Measurements from ENCODE around the gene TUBB3.

Gene TUBB3

GRCh38 chr16:89902980-89903379 is 20.2 kb upstream of the TUBB3 start:
- peaks cover 48 to 51% of the 10 kb centered on the region in 2 donors for H3K36me3 ChIP-seq (ENCODE audit: control insufficient read depth in 2 of 2, insufficient read depth in 2 of 2, low read length in 2 of 2)

GRCh38 chr16:89903908-89904515 is 19.1 kb upstream of the TUBB3 start:
- no peak overlapping the region for H3K4me3 ChIP-seq (ENCODE audit: low read length in 2 of 2)
- no peak overlapping the region for H3K9ac ChIP-seq (ENCODE audit: low read length in 2 of 2)
- H3K9me3 ChIP-seq (ENCODE audit: control insufficient read depth in 2 of 2, low read length in 2 of 2) = no peaks in the 10 kb centered on the region
- H3K4me1 ChIP-seq (ENCODE audit: control insufficient read depth, insufficient read depth, low read length) = no peaks in the 10 kb centered on the region
- no peaks in the 10 kb centered on the region for H3K27me3 ChIP-seq (ENCODE audit: control insufficient read depth in 1 of 2, insufficient read depth in 2 of 2, low read length in 2 of 2)
- peaks cover 40 to 44% of the 10 kb centered on the region in 2 donors for H3K36me3 ChIP-seq (ENCODE audit: control insufficient read depth in 2 of 2, insufficient read depth in 2 of 2, low read length in 2 of 2)
- H3K27ac ChIP-seq (ENCODE audit: low read length) = no peak overlapping the region

More at GRCh38 chr16:89902980-89903379, 20.2 kb upstream of the TUBB3 start:
- H3K4me1 ChIP-seq (ENCODE audit: control insufficient read depth, insufficient read depth, low read length) = no peaks in the 10 kb centered on the region
- H3K27me3 ChIP-seq (ENCODE audit: control insufficient read depth in 1 of 2, insufficient read depth in 2 of 2, low read length in 2 of 2) = no peaks in the 10 kb centered on the region
- no peak overlapping the region for H3K27ac ChIP-seq (ENCODE audit: low read length)
- H3K9me3 ChIP-seq (ENCODE audit: control insufficient read depth in 2 of 2, low read length in 2 of 2) = no peaks in the 10 kb centered on the region
- H3K4me3 ChIP-seq (ENCODE audit: low read length in 2 of 2) = no peak overlapping the region
- no peak overlapping the region for H3K9ac ChIP-seq (ENCODE audit: low read length in 2 of 2)

- Histone ChIP-seq H3K27me3 (ENCODE audit: control insufficient read depth in 1 of 2, insufficient read depth in 2 of 2, low read length in 2 of 2) (no peaks in the 10 kb centered on the region), H3K4me3 (ENCODE audit: low read length in 2 of 2) (no peak overlapping the region), H3K27ac (ENCODE audit: low read length) (no peak overlapping the region), H3K4me1 (ENCODE audit: control insufficient read depth, insufficient read depth, low read length) (peaks cover under 1% of the 10 kb centered on the region), H3K36me3 (ENCODE audit: control insufficient read depth in 2 of 2, insufficient read depth in 2 of 2, low read length in 2 of 2) (peaks cover 38% of the 10 kb centered on the region in 2 donors), H3K9ac (ENCODE audit: low read length in 2 of 2) (no peak overlapping the region), H3K9me3 (ENCODE audit: control insufficient read depth in 2 of 2, low read length in 2 of 2) (no peaks in the 10 kb centered on the region)
Measured at GRCh38 chr16:89904606-89905510, 18.3 kb upstream of the TUBB3 start.

- Histone ChIP-seq H3K36me3 (ENCODE audit: control insufficient read depth in 2 of 2, insufficient read depth in 2 of 2, low read length in 2 of 2) (peaks cover 31 to 35% of the 10 kb centered on the region in 2 donors), H3K4me3 (ENCODE audit: low read length in 2 of 2) (no peak overlapping the region), H3K27ac (ENCODE audit: low read length) (no peak overlapping the region), H3K4me1 (ENCODE audit: control insufficient read depth, insufficient read depth, low read length) (peaks cover 2% of the 10 kb centered on the region), H3K9ac (ENCODE audit: low read length in 2 of 2) (no peak overlapping the region), H3K27me3 (ENCODE audit: control insufficient read depth in 1 of 2, insufficient read depth in 2 of 2, low read length in 2 of 2) (no peaks in the 10 kb centered on the region), H3K9me3 (ENCODE audit: control insufficient read depth in 2 of 2, low read length in 2 of 2) (no peaks in the 10 kb centered on the region)
Measured at GRCh38 chr16:89905511-89906139, 17.5 kb upstream of the TUBB3 start.

- no peak overlapping the region for H3K9ac ChIP-seq (ENCODE audit: low read length in 2 of 2)
- H3K27ac ChIP-seq (ENCODE audit: low read length) = no peak overlapping the region
- no peaks in the 10 kb centered on the region for H3K9me3 ChIP-seq (ENCODE audit: control insufficient read depth in 2 of 2, low read length in 2 of 2)
- no peak overlapping the region for H3K4me3 ChIP-seq (ENCODE audit: low read length in 2 of 2)
- peaks cover 2% of the 10 kb centered on the region for H3K4me1 ChIP-seq (ENCODE audit: control insufficient read depth, insufficient read depth, low read length)
- H3K36me3 ChIP-seq (ENCODE audit: control insufficient read depth in 2 of 2, insufficient read depth in 2 of 2, low read length in 2 of 2) = peaks cover 32 to 35% of the 10 kb centered on the region in 2 donors
- H3K27me3 ChIP-seq (ENCODE audit: control insufficient read depth in 1 of 2, insufficient read depth in 2 of 2, low read length in 2 of 2) = no peaks in the 10 kb centered on the region
Measured at GRCh38 chr16:89906140-89907025, 16.8 kb upstream of the TUBB3 start.

- Histone ChIP-seq H3K36me3 (ENCODE audit: control insufficient read depth in 2 of 2, insufficient read depth in 2 of 2, low read length in 2 of 2) (peaks cover 32 to 36% of the 10 kb centered on the region in 2 donors), H3K9ac (ENCODE audit: low read length in 2 of 2) (no peak overlapping the region), H3K4me3 (ENCODE audit: low read length in 2 of 2) (no peak overlapping the region), H3K27me3 (ENCODE audit: control insufficient read depth in 1 of 2, insufficient read depth in 2 of 2, low read length in 2 of 2) (no peaks in the 10 kb centered on the region), H3K9me3 (ENCODE audit: control insufficient read depth in 2 of 2, low read length in 2 of 2) (no peaks in the 10 kb centered on the region), H3K27ac (ENCODE audit: low read length) (no peak overlapping the region), H3K4me1 (ENCODE audit: control insufficient read depth, insufficient read depth, low read length) (peaks cover 2% of the 10 kb centered on the region)
Measured at GRCh38 chr16:89907055-89907814, 15.9 kb upstream of the TUBB3 start.

GRCh38 chr16:89908236-89908635 is 14.9 kb upstream of the TUBB3 start:
- peaks cover 32 to 34% of the 10 kb centered on the region in 2 donors for H3K36me3 ChIP-seq (ENCODE audit: control insufficient read depth in 2 of 2, insufficient read depth in 2 of 2, low read length in 2 of 2)
- no peak overlapping the region for H3K27ac ChIP-seq (ENCODE audit: low read length)
- no peak overlapping the region for H3K4me3 ChIP-seq (ENCODE audit: low read length in 2 of 2)
- no peak overlapping the region for H3K9ac ChIP-seq (ENCODE audit: low read length in 2 of 2)
- peaks cover 2% of the 10 kb centered on the region for H3K4me1 ChIP-seq (ENCODE audit: control insufficient read depth, insufficient read depth, low read length)
- no peaks in the 10 kb centered on the region for H3K9me3 ChIP-seq (ENCODE audit: control insufficient read depth in 2 of 2, low read length in 2 of 2)
- H3K27me3 ChIP-seq (ENCODE audit: control insufficient read depth in 1 of 2, insufficient read depth in 2 of 2, low read length in 2 of 2) = no peaks in the 10 kb centered on the region

- Histone ChIP-seq H3K27me3 (ENCODE audit: control insufficient read depth in 1 of 2, insufficient read depth in 2 of 2, low read length in 2 of 2) (no peaks in the 10 kb centered on the region), H3K27ac (ENCODE audit: low read length) (peak overlapping the region; percentile 6), H3K9ac (ENCODE audit: low read length in 2 of 2) (no peak overlapping the region), H3K36me3 (ENCODE audit: control insufficient read depth in 2 of 2, insufficient read depth in 2 of 2, low read length in 2 of 2) (peaks cover 26 to 28% of the 10 kb centered on the region in 2 donors), H3K9me3 (ENCODE audit: control insufficient read depth in 2 of 2, low read length in 2 of 2) (no peaks in the 10 kb centered on the region), H3K4me1 (ENCODE audit: control insufficient read depth, insufficient read depth, low read length) (peaks cover 2% of the 10 kb centered on the region), H3K4me3 (ENCODE audit: low read length in 2 of 2) (no peak overlapping the region)
Measured at GRCh38 chr16:89909777-89910716, 13.1 kb upstream of the TUBB3 start.

- Histone ChIP-seq H3K4me3 (ENCODE audit: low read length in 2 of 2) (no peak overlapping the region), H3K27me3 (ENCODE audit: control insufficient read depth in 1 of 2, insufficient read depth in 2 of 2, low read length in 2 of 2) (no peaks in the 10 kb centered on the region), H3K27ac (ENCODE audit: low read length) (peak overlapping the region; percentile 6), H3K36me3 (ENCODE audit: control insufficient read depth in 2 of 2, insufficient read depth in 2 of 2, low read length in 2 of 2) (peaks cover 20 to 21% of the 10 kb centered on the region in 2 donors), H3K9ac (ENCODE audit: low read length in 2 of 2) (no peak overlapping the region), H3K9me3 (ENCODE audit: control insufficient read depth in 2 of 2, low read length in 2 of 2) (no peaks in the 10 kb centered on the region), H3K4me1 (ENCODE audit: control insufficient read depth, insufficient read depth, low read length) (peaks cover 2% of the 10 kb centered on the region)
Measured at GRCh38 chr16:89910717-89911354, 12.3 kb upstream of the TUBB3 start.

Measured in stomach smooth muscle (tissue), 2 donors.